ENCODE results near the gene PTGFRN.

DNA sequence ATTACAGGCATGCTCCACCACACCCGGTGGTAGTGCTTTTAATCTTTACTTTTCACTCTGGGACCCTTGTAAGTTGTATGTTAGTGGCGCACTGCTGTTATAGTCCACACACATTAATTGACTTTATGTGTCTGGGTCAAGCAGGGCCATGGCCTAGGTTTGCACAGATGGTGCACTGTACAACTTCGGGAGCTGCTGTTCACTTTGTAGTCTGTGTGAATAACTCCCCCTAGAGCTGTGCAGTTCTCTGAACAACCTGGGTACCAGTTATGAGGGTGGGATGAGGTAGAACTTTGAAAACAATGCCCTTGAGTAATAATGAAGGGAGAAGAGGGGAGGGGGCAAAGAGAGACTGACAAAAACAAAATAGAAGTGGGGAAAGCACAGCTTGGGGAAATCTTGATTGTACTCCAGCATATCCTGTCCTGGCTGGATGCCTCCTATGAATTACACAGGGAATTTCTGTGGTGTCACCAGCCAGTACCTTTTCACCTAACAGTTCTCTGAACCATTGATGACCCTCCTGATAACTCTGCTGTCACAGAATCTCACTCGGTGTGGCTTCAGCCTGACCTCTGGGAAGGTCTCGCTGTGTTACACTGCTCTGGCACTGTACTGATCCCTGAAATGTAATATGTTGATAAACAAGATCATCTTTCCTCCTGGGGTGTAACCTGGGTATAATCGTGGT lies 2.2 kb downstream of the PTGFRN start:
- TF ChIP-seq CTCF (IDR thresholded peaks at IDR 0.05) (no peak), ZFX (IDR thresholded peaks at IDR 0.05; ENCODE audit: borderline replicate concordance) (no peak)

Measured in 22Rv1 (cell line).